SK-MEL-5 (cell line): Measurements from ENCODE around the gene NPBWR2. TPM values are rescaled to one million over a fixed set of nuclear protein-coding genes. Genes with fewer than 3 reads are reported as not detected.

Source experiments
- DNase-seq: peaks from one replicate; pipeline ENCODE4 v3.0.0-alpha.2; 2016; ENCODE audit warnings: low read depth, low spot score
- in situ Hi-C: cut with HindIII; loops from 2 replicates; pipeline ENCODE4 v1.10.0; 2016; ENCODE audit warnings: low sequenced_read_pairs, high pct_unique_total_duplicates, low pct_unique_long_range_greater_than_20kb
- polyA plus RNA-seq, 2 experiments: library from polyadenylated mRNA; depleted of rRNA; stranded (reverse); fragments of >200 nt; gene quantifications; 2 replicates each; pipeline ENCODE4 v1.2.3, GENCODE V29; 2015
- total RNA-seq: library from RNA; depleted of rRNA; stranded (reverse); fragments of >200 nt; shearing (Covaris generic); gene quantifications from 2 replicates; pipeline ENCODE4 v1.2.3, GENCODE V29; 2014; rRNA removed

Gene NPBWR2
- total RNA-seq, result not detected in 2 replicates
- not detected in 2 replicates for polyA plus RNA-seq (2015; cell fraction: cytosol; rRNA removed)
- not detected in 2 replicates for polyA plus RNA-seq (2015; cell fraction: nucleus; rRNA removed)

DNA sequence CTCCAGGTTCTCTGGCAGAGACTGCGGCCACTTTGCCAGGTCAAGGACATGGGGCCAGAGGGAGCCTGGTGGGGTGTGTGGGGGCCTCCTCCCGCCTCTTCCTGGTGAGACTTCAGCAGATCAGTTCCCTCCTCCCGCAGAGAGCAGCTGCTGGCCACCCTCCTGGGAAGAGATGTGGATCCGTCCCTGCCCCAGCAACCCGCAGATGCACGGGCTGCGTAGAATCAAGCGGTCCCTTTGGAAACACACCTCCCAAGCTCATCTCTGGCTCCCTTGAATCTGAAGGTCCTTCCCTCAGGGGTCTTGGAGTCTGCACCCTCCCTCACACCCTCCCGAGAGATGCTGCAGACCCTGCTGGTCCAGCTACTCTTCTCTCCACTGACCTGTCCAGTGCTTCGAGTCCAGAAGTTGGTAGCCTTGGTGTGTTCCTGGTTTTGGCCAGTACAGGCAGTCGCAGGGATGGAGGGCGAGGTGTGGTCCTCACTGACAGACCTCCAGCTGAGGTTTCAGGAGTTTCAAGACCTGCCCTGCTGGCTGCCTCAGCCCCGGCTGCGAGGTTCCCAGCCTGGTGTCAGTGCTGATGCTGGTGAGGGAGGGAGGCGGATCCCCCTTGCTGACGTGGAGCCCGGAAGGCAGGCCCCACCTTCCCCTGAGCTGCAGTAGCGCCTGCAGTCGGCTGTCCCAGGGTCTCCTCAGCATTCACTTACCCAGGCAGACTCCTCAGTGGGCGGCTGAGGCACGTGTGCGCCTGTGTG, at the start of gene NPBWR2:
NPBWR2 (minus strand) TSS at position 585 of the 755 bp plus-strand sequence. CDS start 734 bp downstream, outside the sequence.
- DNase-seq, result no peak
- in situ Hi-C loops, result no loop called here

- DNase-seq, result no peak
- in situ Hi-C loops, result no loop called here
Observed at GRCh38 chr20:64156136-64156885, 48.9 kb upstream of the NPBWR2 start.

DNA sequence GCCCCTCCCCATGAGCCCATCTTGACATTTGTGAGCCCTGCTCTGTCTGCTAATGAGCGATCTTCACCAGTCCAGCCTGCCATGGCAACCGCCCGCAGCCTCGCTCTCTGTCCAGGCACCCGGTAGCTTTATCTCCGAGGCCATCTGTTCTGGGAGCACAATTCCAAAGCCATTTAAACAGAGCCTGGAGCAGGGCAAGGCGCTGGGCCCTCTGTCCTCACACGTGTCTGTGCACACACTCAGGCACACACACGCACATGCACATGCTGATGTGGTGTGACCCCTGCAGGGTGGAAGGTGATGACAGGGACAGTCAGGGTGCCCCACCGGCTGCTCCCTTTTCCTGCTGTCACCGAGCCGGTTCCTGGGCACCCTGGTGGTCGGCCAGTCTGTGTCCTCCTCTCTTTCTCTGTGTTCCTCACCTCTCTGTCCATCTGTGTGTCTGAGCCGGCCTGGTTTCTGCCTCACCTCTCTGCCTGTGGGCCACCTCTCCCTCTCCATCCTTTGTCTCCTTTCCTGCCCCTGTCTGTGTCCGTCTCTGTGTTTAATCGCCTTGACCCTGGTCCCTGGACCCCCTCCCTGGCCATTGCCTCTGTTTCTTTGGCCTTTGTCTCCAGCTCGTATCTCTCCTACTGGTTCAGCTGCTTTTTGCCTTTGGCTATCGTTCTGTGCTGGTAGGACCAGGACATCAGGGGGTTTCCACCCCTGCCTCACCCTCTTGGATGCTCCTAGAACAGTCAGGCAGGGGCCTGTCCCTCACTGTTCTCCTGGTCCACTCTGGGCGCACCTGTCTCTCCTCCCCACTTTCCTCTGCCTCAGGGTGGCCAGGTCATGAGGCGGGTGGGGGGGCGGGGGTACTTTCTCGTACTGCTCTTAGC, 48.1 kb upstream of the NPBWR2 start:
- in situ Hi-C loops, result no loop called here

GRCh38 chr20:64154590-64155257, 47.4 kb upstream of the NPBWR2 start:
- no peak for DNase-seq
- in situ Hi-C loops, result no loop called here

More for the DNA sequence above, 48.1 kb upstream of the NPBWR2 start:
- no peak for DNase-seq

DNA sequence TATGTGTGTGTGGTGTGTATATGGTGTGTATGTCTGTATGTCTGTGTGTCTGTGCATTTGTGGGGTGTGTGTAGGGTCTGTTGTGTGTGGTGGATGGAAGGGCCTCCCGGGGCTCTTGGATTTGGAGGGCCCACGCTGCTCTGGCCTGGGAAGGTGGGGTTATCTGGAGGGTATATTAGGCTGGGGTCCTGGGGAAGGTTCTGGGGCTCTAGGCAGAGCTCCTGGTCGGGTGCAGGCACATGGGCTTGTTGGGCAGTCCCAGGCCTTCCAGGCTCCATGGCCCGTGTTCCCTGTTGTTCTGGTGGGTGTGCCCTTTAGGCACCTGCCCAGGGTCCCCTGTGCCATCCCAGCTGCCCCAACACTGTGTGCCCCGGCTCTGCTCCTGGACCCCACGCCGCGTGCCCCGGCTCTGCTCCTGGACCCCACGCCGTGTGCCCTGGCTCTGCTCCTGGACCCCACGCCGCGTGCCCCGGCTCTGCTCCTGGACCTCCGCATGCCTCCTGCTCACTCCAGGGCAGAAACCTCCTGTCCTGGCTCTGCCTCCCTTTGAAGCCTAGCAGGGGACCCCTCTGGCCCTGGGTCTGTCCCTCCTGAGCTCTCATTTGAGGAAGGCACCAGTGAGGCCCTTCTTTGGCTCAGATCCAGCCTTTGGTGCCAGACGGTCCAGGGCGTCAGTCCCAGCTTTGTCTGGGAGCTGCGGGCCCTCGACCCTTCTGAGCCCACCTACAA, 46.7 kb upstream of the NPBWR2 start:
- in situ Hi-C loops, result no loop called here

GRCh38 chr20:64153410-64153809, 46.0 kb upstream of the NPBWR2 start:
- no peak for DNase-seq

More for the DNA sequence above, 46.7 kb upstream of the NPBWR2 start:
- no peak for DNase-seq

DNA sequence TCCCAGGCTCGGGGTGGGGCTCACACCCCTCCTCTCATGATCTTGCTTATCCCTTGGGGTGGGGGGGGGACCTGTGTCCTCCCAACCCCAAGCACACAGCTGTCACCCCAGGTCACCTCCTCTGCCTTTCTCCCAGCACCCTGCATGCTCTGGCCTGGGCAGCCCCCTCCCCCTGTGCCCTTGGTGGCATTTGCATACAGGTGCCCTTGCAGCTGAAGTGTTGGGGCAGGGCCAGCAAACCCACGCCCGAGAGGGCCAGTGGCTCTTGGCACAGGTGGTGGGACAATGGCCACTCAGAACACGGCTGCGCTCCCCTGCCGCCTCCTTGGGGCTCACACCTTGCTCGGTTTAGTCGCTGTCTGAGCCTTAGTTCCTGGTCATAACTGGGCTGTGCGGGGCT, 45.5 kb upstream of the NPBWR2 start:
- in situ Hi-C loops, result no loop called here
- no peak for DNase-seq

More at GRCh38 chr20:64153410-64153809, 46.0 kb upstream of the NPBWR2 start:
- in situ Hi-C loops, result no loop called here

- in situ Hi-C loops, result no loop called here
- no peak for DNase-seq
Observed at GRCh38 chr20:64151633-64152530, 44.5 kb upstream of the NPBWR2 start.

- in situ Hi-C loops, result no loop called here
- DNase-seq, result no peak
Observed at GRCh38 chr20:64150756-64151632, 43.6 kb upstream of the NPBWR2 start.

DNA sequence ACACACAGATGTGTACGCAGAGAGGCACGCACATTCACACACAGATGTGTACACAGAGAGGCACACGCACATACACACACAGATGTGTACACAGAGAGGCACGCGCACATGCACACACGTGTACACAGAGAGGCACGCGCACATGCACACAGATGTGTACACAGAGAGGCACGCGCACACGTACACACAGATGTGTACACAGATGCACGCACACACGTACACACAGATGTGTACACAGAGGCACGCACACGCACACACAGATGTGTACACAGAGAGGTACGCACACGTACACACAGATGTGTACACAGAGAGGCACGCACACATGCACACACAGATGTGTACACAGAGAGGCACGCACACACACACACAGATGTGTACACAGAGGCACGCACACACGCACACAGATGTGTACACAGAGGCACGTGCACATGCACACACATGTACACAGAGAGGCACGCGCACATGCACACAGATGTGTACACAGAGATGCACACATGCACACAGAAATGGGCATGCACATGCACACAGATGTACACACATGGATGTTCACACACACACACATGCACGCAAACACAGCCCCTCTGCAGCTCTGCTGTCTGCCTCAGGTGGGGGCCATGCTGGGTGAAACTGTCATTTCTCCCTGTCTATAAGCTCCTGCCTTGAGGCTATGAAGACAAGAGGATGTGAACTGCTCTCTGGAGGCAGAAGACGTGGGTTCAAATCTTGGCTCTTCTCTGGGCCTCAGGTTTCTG, 42.6 kb upstream of the NPBWR2 start:
- no peak for DNase-seq
- in situ Hi-C loops, result no loop called here

- DNase-seq, result no peak
- in situ Hi-C loops, result no loop called here
Observed at GRCh38 chr20:64149141-64149540, 41.8 kb upstream of the NPBWR2 start.

DNA sequence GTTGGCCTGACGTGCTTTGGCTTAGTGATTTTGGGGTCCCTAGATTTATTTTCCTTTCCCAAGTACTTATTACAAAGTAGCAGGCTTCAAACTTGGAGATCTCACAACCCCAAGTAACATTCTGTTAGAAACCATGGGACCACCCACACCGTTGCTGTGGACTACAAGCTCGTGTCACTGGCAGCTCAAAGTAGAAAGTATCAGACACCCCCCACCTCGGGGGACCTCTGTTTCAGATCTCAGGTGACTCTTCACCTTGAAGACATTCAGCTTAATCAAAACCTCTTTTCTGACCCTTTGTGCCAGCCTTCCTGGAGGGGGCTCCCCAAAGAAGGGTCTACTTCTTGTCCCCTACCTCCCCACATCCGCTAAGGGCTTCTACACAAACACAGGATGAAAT, 41.2 kb upstream of the NPBWR2 start:
- in situ Hi-C loops, result no loop called here
- DNase-seq, result no peak

GRCh38 chr20:64146936-64147477, 39.6 kb upstream of the NPBWR2 start:
- DNase-seq, result no peak
- in situ Hi-C loops, result no loop called here

DNA sequence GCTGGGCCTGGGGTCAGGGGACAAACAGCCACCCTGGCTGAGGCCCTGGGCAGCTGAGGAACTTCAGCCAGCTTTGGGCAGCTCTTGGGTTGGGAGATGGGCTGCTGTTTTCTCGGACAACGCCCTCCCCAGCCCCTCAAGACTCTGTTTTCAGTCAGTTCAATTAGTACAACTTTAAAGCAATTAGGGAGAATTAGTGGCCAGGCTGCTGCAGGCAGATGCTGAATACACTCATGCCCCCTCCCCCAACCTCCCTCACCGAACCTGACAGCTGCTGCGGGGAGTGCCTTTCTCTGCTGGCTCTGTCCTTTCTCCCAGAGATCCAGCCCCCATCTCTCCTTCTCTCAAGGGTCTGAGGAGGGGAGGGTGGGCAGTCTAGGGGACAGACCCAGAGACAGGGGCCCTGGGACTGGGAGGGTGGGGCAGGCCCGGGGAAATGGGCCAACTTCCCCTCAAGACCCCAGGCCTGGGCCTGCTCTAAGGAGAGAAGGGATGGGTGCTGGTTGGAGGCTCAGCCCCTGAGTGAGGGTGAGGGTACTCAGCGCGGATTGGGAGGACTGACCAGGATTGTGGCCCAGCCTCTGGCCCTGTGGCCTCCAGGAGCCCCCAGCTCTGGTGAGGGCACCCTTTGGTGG, 39.1 kb upstream of the NPBWR2 start:
- in situ Hi-C loops, result no loop called here
- no peak for DNase-seq
